ENCODE measurements around the gene SNRNP27.

DNA sequence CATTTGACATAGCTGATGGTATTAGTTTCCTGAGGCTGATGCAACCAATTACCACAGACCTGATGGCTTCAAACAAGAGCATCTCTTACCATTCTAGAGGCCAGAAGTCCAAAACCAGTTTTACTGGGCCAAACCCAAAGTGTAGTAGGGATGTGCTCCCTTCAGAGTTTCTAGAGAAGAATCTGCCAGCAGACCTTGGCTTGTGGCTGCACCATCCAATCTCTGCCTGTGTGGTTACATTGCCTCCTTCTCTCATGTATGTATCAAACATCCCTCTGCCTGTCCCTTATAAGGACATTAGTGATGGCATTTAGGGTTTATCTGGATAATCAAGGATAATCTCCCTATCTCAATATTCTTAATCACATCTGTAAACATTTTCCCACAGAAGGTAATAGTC lies 4.5 kb upstream of the SNRNP27 start:
- TF ChIP-seq, protein P1, sequence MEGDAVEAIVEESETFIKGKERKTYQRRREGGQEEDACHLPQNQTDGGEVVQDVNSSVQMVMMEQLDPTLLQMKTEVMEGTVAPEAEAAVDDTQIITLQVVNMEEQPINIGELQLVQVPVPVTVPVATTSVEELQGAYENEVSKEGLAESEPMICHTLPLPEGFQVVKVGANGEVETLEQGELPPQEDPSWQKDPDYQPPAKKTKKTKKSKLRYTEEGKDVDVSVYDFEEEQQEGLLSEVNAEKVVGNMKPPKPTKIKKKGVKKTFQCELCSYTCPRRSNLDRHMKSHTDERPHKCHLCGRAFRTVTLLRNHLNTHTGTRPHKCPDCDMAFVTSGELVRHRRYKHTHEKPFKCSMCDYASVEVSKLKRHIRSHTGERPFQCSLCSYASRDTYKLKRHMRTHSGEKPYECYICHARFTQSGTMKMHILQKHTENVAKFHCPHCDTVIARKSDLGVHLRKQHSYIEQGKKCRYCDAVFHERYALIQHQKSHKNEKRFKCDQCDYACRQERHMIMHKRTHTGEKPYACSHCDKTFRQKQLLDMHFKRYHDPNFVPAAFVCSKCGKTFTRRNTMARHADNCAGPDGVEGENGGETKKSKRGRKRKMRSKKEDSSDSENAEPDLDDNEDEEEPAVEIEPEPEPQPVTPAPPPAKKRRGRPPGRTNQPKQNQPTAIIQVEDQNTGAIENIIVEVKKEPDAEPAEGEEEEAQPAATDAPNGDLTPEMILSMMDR (conservative IDR thresholded peaks at IDR 0.05) = no peak
- no peak for TF ChIP-seq ZFX (IDR thresholded peaks at IDR 0.05)

All from C4-2B (cell line).